ENCODE results near the gene DKKL1.

Gene DKKL1

GRCh38 chr19:49415102-49415809 lies 51.6 kb downstream of the DKKL1 start:
- Histone ChIP-seq H3K4me3 (ENCODE audit: low read depth in 1 of 2, low read length in 2 of 2) (no peak overlapping the region), H4K20me1 (ENCODE audit: insufficient read depth, low read length) (no peaks in the 10 kb centered on the region), H3K79me2 (ENCODE audit: insufficient read depth, low read length) (no peaks in the 10 kb centered on the region), H3K4me2 (ENCODE audit: insufficient read depth, low read length) (no peak overlapping the region), H2AFZ (ENCODE audit: low read depth, low read length) (no peak overlapping the region), H3K27me3 (ENCODE audit: insufficient read depth, low read length, poor library complexity) (peaks cover 10% of the 10 kb centered on the region), H3K4me1 (ENCODE audit: insufficient read depth, low read length) (no peaks in the 10 kb centered on the region), H3K36me3 (ENCODE audit: insufficient read depth, low read length) (no peaks in the 10 kb centered on the region), H3K9ac (ENCODE audit: low read depth, low read length) (no peak overlapping the region), H3K9me3 (ENCODE audit: insufficient read depth, low read length, severe bottlenecking) (no peaks in the 10 kb centered on the region), H3K27ac (ENCODE audit: low read length) (no peak overlapping the region)
- ATAC-seq (ENCODE audit: insufficient read depth, low read depth) (no peak), DNase-seq (no peak)
- TF ChIP-seq, protein P1, sequence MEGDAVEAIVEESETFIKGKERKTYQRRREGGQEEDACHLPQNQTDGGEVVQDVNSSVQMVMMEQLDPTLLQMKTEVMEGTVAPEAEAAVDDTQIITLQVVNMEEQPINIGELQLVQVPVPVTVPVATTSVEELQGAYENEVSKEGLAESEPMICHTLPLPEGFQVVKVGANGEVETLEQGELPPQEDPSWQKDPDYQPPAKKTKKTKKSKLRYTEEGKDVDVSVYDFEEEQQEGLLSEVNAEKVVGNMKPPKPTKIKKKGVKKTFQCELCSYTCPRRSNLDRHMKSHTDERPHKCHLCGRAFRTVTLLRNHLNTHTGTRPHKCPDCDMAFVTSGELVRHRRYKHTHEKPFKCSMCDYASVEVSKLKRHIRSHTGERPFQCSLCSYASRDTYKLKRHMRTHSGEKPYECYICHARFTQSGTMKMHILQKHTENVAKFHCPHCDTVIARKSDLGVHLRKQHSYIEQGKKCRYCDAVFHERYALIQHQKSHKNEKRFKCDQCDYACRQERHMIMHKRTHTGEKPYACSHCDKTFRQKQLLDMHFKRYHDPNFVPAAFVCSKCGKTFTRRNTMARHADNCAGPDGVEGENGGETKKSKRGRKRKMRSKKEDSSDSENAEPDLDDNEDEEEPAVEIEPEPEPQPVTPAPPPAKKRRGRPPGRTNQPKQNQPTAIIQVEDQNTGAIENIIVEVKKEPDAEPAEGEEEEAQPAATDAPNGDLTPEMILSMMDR (IDR thresholded peaks at IDR 0.05; ENCODE audit: borderline replicate concordance, extremely low read depth, low read length, poor library complexity, severe bottlenecking), result no peak
- TF ChIP-seq EZH2 (IDR thresholded peaks at IDR 0.05; ENCODE audit: borderline replicate concordance, low read depth, low read length, severe bottlenecking), result no peak

- Histone ChIP-seq H4K20me1 (ENCODE audit: insufficient read depth, low read length) (no peaks in the 10 kb centered on the region), H3K27ac (ENCODE audit: low read length) (no peak overlapping the region), H2AFZ (ENCODE audit: low read depth, low read length) (no peak overlapping the region), H3K4me3 (ENCODE audit: low read depth in 1 of 2, low read length in 2 of 2) (no peak overlapping the region), H3K9me3 (ENCODE audit: insufficient read depth, low read length, severe bottlenecking) (no peaks in the 10 kb centered on the region), H3K4me2 (ENCODE audit: insufficient read depth, low read length) (no peak overlapping the region), H3K36me3 (ENCODE audit: insufficient read depth, low read length) (no peaks in the 10 kb centered on the region), H3K4me1 (ENCODE audit: insufficient read depth, low read length) (no peaks in the 10 kb centered on the region), H3K27me3 (ENCODE audit: insufficient read depth, low read length, poor library complexity) (peaks cover 10% of the 10 kb centered on the region), H3K9ac (ENCODE audit: low read depth, low read length) (no peak overlapping the region), H3K79me2 (ENCODE audit: insufficient read depth, low read length) (no peaks in the 10 kb centered on the region)
- TF ChIP-seq, protein P1 (IDR thresholded peaks at IDR 0.05; ENCODE audit: borderline replicate concordance, extremely low read depth, low read length, poor library complexity, severe bottlenecking), result no peak
- no peak for TF ChIP-seq EZH2 (IDR thresholded peaks at IDR 0.05; ENCODE audit: borderline replicate concordance, low read depth, low read length, severe bottlenecking)
- DNase-seq (no peak), ATAC-seq (ENCODE audit: insufficient read depth, low read depth) (no peak; the same call in 2 of the 3 replicates)
These were observed 52.1 kb downstream of the DKKL1 start for GRCh38 chr19:49415810-49416200.

- Histone ChIP-seq H3K4me1 (ENCODE audit: insufficient read depth, low read length) (no peaks in the 10 kb centered on the region), H3K27ac (ENCODE audit: low read length) (no peak overlapping the region), H2AFZ (ENCODE audit: low read depth, low read length) (no peak overlapping the region), H3K79me2 (ENCODE audit: insufficient read depth, low read length) (no peaks in the 10 kb centered on the region), H4K20me1 (ENCODE audit: insufficient read depth, low read length) (no peaks in the 10 kb centered on the region), H3K4me3 (ENCODE audit: low read depth in 1 of 2, low read length in 2 of 2) (no peak overlapping the region), H3K27me3 (ENCODE audit: insufficient read depth, low read length, poor library complexity) (peaks cover 10% of the 10 kb centered on the region), H3K9me3 (ENCODE audit: insufficient read depth, low read length, severe bottlenecking) (no peaks in the 10 kb centered on the region), H3K36me3 (ENCODE audit: insufficient read depth, low read length) (no peaks in the 10 kb centered on the region), H3K9ac (ENCODE audit: low read depth, low read length) (no peak overlapping the region), H3K4me2 (ENCODE audit: insufficient read depth, low read length) (no peak overlapping the region)
- no peak for DNase-seq
- ATAC-seq (ENCODE audit: insufficient read depth, low read depth), result no peak
- no peak for TF ChIP-seq EZH2 (IDR thresholded peaks at IDR 0.05; ENCODE audit: borderline replicate concordance, low read depth, low read length, severe bottlenecking)
- TF ChIP-seq, protein P1 (IDR thresholded peaks at IDR 0.05; ENCODE audit: borderline replicate concordance, extremely low read depth, low read length, poor library complexity, severe bottlenecking), result no peak
These were observed 53.4 kb downstream of the DKKL1 start for GRCh38 chr19:49417088-49417487.

All from DND-41 (cell line).